Measurements from ENCODE around the gene NID2. TPM values are rescaled to one million over a fixed set of nuclear protein-coding genes. Genes with fewer than 3 reads are reported as not detected.

The NID2 gene
- total RNA-seq, 1 donor from 2014 or later: 35.2 TPM

GRCh38 chr14:52000019-52000582, 68.8 kb downstream of the NID2 start:
- intact Hi-C loops (cut with micrococcal nuclease): no loop called here
- Histone ChIP-seq H3K27me3 (ENCODE audit: low read depth) (no peaks in the 10 kb centered on the region), H3K4me1 (peaks cover 82% of the 10 kb centered on the region), H3K36me3 (peaks cover 73% of the 10 kb centered on the region), H3K27ac (replicated peaks) (peak overlapping the region; percentile 89), H3K4me3 (no peak overlapping the region), H3K9me3 (replicated peaks) (no peaks in the 10 kb centered on the region)
- no peak for DNase-seq
- TF ChIP-seq CTCF (IDR thresholded peaks at IDR 0.05; ENCODE audit: borderline replicate concordance): no peak

- no peak for DNase-seq
- intact Hi-C loops (cut with micrococcal nuclease): no loop called here
- H3K9me3 ChIP-seq (replicated peaks): no peaks in the 10 kb centered on the region
- peak overlapping the region; percentile 11 for H3K27ac ChIP-seq (replicated peaks)
- H3K4me3 ChIP-seq: no peak overlapping the region
- peaks cover 82% of the 10 kb centered on the region for H3K4me1 ChIP-seq
- no peak for TF ChIP-seq CTCF (IDR thresholded peaks at IDR 0.05; ENCODE audit: borderline replicate concordance)
- H3K36me3 ChIP-seq: peaks cover 72% of the 10 kb centered on the region
- no peaks in the 10 kb centered on the region for H3K27me3 ChIP-seq (ENCODE audit: low read depth)
Observed at GRCh38 chr14:51999084-51999483, 69.8 kb downstream of the NID2 start.

- intact Hi-C loops (cut with micrococcal nuclease): no loop called here
Observed at GRCh38 chr14:51998348-51998747, 70.5 kb downstream of the NID2 start.

GRCh38 chr14:51996148-51996746, 72.6 kb downstream of the NID2 start:
- peak overlapping the region; percentile 47 for H3K27ac ChIP-seq (replicated peaks)
- intact Hi-C loops (cut with micrococcal nuclease): no loop called here
- no peak overlapping the region for H3K4me3 ChIP-seq
- H3K27me3 ChIP-seq (ENCODE audit: low read depth): no peaks in the 10 kb centered on the region
- H3K36me3 ChIP-seq: peaks cover 76% of the 10 kb centered on the region
- no peaks in the 10 kb centered on the region for H3K9me3 ChIP-seq (replicated peaks)
- peak; percentile 88 for TF ChIP-seq CTCF (IDR thresholded peaks at IDR 0.05; ENCODE audit: borderline replicate concordance)
- DNase-seq: no peak
- H3K4me1 ChIP-seq: peaks cover 79% of the 10 kb centered on the region

More at GRCh38 chr14:51998348-51998747, 70.5 kb downstream of the NID2 start:
- no peak for TF ChIP-seq CTCF (IDR thresholded peaks at IDR 0.05; ENCODE audit: borderline replicate concordance)
- H3K4me1 ChIP-seq: peaks cover 82% of the 10 kb centered on the region
- H3K9me3 ChIP-seq (replicated peaks): no peaks in the 10 kb centered on the region
- no peak overlapping the region for H3K4me3 ChIP-seq
- H3K36me3 ChIP-seq: peaks cover 71% of the 10 kb centered on the region
- no peak overlapping the region for H3K27ac ChIP-seq (replicated peaks)
- no peaks in the 10 kb centered on the region for H3K27me3 ChIP-seq (ENCODE audit: low read depth)
- no peak for DNase-seq

GRCh38 chr14:51993285-51993920, 75.5 kb downstream of the NID2 start:
- intact Hi-C loops (cut with micrococcal nuclease): loop anchor here (2.0 kb wide), 1 partner anchor 137 kb away; no protein-coding TSS in a partner anchor
- H3K4me1 ChIP-seq: peaks cover 83% of the 10 kb centered on the region
- no peak for TF ChIP-seq CTCF (IDR thresholded peaks at IDR 0.05; ENCODE audit: borderline replicate concordance)
- H3K36me3 ChIP-seq: peaks cover 51% of the 10 kb centered on the region
- H3K27ac ChIP-seq (replicated peaks): peak overlapping the region; percentile 47
- no peaks in the 10 kb centered on the region for H3K9me3 ChIP-seq (replicated peaks)
- no peak for DNase-seq
- no peak overlapping the region for H3K4me3 ChIP-seq
- no peaks in the 10 kb centered on the region for H3K27me3 ChIP-seq (ENCODE audit: low read depth)
